ENCODE data around the gene FBXO30. TPM values are rescaled to one million over a fixed set of nuclear protein-coding genes. Genes with fewer than 3 reads are reported as not detected.

FBXO30 gene
- polyA plus RNA-seq, 4 donors: 1.9 to 6.5 (median 3.9) TPM

Other genes starting within 250 kb of the FBXO30 start
- 1 to 10 TPM; 1.8 to 6.5 (median 2.6) TPM for gene EPM2A, start 79.3 kb downstream of the FBXO30 start, polyA plus RNA-seq
- 10 to 100 TPM in 1 of 4 donors, 1 to 10 TPM in 3; 1.6 to 10.5 (median 3.1) TPM for gene SHPRH, start 149.6 kb upstream of the FBXO30 start, polyA plus RNA-seq
- gene GRM1, start 214.3 kb upstream of the FBXO30 start, polyA plus RNA-seq: under 1 TPM in 2 of 4 donors, not detected in 2; 0.01 to 0.03 TPM